NCI-H510A (cell line): ENCODE data around the gene SH3D19.
"Not testable (repeated sequence)": the region's sequence is repeated elsewhere in the genome, so short reads cannot be mapped to it uniquely, and the experiment has no call there.

Experiments used
- DNase-seq: peaks from one replicate; lab custom pipeline; 2025; lab: John Stamatoyannopoulos, UW

SH3D19 gene

DNA sequence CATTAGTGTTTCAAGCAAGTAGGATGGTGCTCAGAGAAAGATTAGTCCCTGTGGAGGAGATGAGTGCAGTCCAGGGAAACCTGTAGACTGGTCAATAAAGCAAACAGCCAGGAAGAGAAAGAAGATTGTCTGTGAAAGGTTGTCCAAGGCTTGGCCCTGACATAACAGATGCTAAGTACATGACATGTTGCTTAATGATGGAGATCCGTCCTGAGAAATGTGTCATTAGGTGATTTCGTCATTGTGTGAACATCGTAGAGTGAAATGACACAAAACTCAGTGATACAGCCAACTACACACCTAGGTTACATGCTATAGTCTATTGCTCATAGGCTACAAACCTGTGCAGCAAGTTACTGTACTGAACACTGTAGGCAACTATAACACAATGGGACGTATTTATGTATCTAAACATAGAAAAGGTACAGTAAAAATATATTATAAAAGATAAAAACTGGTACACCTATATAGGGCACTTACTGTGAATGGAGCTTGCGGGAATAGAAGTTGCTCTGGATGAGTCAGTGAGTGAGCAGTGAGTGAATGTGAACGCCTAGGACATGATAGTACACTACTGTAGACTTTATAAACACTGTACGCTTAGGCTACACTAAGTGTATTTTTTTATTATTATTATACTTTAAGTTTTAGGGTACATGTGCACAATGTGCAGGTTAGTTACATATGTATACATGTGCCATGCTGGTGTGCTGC, 57.4 kb downstream of the SH3D19 start:
- no peak for DNase-seq

DNA sequence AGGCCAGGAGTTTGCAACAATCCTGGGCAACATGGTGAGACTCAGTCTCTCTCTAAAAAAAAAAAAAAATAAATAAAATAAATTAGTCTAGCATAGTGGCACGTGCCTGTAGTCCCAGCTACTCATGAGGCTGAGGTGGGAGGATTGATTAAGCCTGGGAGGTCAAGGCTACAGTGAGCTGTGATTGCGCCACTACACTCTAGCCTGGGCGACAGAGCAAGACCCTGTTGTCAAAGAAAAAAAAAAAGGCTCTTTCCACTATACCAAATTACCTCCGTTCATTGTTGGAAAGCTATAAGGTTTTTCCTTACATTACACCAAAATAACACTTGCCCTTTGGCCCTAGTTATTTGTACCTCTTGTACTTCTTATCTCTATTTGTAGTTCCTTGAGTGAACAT, 58.3 kb downstream of the SH3D19 start:
- no peak for DNase-seq

DNA sequence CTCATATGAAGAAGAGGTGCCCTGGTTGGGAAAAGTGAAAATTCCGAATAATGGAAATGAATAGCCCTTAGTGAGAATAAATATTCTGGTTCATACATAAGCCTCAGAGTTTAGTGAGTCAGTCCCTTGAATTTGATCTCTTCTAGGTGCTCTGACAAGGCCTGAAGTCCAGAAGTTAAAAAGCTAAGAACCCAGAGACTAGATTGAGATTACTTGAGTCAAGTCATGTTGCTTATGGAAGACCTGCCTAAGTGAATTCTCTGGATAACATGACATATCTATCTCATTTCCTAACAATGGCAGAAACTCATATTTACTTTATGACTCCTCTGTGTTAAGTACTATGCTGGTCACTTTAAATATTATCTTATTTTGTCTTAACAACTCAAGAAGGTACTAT, 58.9 kb downstream of the SH3D19 start:
- no peak for DNase-seq

DNA sequence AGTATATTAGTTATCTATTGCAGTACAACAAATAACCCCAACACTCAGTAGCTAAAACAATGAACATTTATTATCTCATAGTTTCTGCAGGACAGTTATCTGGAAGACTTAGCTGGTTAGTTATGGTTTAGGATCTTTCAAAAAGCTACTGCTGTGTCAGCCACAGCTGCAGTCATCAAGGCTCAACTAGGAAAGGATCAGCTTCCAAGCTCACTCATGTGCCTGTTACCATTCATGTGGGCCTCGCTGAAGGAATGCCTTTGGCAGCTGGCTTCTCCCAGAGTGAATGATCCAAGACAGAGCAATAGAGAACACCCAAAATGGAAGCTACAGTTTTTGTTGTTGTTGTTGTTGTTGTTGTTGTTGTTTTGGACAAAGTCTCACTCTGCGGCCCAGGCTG, 62.0 kb downstream of the SH3D19 start:
- DNase-seq, result no peak

DNA sequence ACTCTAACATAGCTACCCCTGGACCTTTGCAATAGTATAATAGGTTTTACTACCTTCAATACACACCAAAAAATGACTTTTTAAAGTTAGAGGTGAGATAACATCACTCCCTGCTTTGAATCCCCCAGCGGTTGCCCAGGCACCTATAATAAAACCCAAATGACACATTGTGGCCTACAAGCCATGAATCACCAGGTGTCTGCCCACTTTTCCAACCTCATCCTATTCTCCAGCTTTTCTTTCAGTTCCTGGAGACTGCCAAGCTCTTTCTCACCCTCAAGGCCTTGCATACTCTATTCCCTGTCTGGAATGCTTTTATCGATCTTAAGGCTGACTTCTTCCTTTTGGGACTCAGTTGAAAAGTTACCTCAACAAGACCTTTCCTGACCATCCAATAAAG, 64.9 kb downstream of the SH3D19 start:
- DNase-seq, result no peak

DNA sequence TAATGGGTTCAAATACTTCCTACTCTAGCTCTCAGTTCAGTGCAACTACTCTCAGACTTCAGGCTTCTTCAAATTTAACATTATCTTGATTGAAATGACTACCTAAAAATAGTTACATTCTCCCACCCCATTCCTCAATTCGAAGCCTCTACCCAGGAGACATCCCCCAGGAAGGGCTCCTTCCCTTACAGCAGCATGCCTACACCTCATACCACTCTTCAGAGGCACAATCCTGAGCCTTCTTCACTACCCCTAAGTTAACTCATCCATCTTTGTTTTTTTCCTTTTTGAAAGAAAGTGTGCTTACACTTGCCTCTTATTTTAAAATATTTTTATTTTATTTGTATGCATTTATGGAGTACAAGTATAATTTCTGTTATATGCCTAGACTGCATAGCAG, 65.7 kb downstream of the SH3D19 start:
- DNase-seq, result no peak

DNA sequence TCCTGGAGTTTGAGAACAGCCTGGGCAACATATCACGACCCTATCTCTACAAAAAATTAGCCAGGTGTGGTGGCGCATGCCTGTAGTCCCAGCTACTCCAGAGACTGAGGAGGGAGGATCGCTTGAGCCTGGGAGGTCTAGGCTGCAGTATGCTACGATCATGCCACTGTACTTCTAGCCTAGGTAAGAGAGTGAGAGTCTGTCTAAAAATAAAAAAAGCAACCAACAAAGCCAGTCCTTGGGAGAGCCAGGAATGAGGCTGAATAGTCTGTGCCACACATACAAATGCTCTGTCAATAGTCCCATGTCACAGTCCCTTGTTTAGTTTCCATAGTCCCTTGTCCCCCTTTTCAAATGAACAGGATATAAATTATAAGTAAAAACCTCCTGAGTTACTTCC, 67.7 kb downstream of the SH3D19 start:
- no peak for DNase-seq

DNA sequence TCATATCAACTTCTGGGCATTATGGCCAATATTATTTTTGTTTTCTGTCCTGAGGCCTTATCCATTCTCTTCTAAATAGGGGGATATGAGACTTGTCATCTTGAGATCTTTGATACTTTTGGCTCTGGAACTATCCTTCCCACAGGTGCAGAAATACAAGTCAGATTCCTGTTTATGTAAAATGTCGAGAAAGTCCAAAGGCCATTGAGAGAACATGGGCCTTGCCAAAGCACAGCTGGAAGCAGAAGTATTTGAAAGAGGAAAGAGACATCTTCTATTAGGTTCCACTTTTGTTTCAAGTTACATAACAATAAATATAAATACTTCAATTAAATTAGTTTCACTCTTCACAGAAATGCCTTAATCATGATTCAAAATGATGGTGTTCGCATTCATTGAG, 69.3 kb downstream of the SH3D19 start:
- no peak for DNase-seq

DNA sequence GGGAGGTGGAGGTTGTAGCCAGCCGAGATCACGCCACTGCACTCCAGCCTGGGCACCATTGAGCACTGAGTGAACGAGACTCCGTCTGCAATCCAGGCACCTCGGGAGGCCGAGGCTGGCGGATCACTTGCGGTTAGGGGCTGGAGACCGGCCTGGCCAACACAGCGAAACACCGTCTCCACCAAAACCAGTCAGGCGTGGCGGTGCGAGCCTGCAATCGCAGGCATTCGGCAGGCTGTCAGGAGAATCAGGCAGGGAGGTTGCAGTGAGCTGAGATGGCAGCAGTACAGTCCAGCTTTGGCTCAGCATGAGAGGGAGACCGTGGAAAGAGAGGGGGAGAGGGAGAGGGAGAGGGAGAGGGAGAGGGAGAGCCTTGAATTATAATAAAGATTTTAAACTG, 69.7 kb downstream of the SH3D19 start:
- DNase-seq, result not testable (repeated sequence)

DNA sequence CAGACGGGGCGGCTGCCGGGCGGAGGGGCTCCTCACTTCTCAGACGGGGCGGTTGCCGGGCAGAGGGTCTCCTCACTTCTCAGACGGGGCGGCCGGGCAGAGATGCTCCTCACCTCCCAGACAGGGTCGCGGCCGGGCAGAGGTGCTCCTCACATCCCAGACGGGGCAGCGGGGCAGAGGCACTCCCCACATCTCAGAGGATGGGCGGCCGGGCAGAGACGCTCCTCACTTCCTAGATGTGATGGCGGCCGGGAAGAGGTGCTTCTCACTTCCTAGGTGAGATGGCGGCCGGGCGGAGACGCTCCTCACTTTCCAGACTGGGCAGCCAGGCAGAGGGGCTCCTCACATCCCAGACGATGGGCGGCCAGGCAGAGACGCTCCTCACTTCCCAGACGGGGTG, 70.2 kb downstream of the SH3D19 start:
- not testable (repeated sequence) for DNase-seq

DNA sequence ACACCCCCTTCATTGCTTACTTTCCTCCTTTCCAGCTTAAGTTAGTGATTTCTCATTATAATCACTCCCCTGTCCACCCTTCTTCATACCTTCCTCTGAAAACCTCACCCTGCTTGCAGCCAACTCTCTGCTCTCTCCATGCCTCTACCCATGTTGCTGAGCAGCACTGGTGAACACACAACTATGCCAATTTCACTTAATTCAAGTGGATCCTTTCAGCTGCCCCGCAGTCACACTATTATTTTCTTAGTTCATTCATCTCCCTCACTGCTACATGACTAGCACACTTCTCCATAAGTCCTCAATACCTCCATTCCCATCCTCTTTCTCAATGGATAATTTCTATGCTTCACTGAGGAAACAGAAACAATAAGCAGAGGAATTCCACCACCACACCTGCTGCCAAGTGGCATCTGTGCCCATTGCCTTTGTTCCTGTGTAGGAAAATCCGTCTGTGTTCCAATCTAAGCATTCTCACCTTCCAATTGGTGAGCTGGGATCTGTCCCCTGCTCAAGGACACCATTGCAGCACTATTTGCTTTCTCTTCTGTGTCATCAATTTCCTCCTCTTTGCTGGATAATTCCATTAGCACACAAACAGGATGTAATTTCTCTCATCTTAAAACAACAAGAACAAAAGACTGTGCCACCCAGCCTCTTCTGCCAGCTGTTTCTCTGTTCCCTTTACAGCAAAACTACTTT, 73.7 kb downstream of the SH3D19 start:
- DNase-seq, result no peak

DNA sequence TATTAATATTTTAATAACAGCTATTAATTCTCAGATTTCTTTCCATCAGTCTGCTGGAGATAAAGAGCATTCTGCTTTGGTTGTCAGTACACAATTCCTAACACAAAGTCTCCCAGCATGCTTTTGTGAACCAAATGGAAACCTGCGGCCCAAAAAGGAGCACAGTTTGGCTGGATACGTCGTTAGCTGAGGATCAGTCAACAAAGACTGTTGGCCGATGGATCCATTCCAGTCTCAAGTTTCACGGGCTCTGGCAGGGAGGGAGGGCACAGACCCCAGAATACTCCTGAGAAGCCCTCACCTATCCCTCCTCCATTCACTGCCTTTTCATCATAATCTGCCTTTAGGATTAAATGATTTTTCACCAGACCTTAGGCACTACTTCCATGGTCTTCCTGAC, 74.7 kb downstream of the SH3D19 start:
- no peak for DNase-seq

DNA sequence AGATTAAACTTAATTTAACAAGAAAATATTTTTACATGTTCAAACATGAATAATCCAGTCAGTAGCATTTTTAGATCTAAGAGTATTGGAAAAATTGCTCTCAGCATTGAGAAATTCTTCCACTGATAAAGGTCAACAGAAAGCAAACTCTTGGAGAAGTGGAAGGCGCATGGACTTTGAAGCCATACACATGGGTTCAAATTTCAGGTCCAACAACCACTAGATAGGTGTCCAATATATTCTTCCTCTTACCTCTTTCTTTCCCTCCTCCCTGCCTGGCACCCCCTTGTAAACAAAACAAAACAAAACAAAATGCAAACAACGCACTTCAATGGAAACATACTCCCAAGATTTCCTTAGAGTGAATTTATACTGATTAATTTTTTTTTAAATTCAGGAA, 76.9 kb downstream of the SH3D19 start:
- DNase-seq, result no peak

DNA sequence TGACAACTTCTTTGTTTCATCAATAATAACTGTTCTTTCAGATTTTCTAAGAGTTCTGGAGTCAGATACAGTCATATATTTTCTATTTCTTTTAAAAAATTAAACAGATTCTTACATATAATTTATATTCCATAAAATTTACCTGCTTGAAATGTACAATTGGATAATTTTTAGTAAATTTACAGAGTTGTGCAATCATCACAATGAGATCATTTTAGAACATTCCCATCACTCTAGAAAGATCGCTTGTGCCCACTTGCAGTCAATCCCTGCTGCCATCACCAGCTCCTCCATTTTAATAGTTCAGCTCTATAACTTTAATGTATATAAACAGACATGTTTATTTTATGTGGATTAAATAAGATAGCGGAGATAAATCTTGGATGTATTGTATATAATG, 78.0 kb downstream of the SH3D19 start:
- no peak for DNase-seq

DNA sequence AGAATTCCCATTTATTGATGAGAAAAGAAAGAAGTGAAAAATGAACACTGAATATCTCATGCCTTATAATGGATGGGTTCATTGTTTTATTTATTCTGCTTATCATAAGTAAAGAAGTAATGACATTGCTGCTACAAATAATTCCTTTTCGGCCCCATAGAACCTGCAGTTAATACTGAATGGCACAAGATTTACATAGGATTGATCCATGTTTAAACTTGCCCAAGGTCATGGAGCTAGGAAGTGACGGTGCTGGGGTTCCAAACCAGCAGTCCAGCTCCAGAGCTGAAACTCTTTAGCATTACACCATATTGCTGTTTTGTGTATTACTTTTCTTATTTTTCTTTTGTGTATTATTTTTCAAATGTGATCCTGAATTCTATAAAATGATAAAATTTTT, 78.7 kb downstream of the SH3D19 start:
- DNase-seq, result no peak

DNA sequence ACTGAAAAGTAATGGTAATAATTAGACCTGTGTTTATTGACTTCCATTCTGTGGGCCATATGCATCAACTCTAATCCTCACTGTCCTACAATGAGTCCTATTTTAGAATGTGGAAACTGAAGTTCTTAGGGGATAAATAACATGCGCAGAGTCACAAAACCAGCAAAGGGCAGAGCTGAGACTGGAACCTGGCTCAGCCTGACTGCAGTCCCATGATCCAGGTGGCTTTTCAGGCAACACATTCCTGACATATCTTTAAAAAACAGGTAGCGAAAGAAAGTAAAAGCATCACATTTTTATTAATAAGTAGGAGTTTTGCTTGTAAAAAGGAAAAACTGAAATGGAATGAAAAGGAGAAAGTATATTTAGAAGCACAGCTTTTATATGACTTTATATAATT, 83.1 kb downstream of the SH3D19 start:
- no peak for DNase-seq

DNA sequence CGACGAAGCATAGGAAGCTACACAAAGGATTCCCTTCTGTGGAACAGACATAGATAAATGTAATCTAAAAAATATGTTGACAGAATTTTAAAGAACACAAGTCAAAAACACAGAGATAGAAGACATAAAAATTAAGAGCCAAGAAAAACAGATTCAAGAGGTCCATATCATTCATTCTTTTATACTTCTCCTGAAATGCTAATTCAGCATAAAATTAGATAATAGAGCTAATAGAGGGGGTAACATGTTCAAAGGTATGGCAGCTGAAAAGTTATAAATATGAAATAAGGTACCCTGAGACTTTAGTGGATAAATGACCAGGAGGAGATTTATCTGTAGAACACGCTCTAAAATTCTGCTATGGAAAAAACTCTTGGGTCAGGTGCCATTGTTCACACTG, 85.8 kb downstream of the SH3D19 start:
- no peak for DNase-seq

DNA sequence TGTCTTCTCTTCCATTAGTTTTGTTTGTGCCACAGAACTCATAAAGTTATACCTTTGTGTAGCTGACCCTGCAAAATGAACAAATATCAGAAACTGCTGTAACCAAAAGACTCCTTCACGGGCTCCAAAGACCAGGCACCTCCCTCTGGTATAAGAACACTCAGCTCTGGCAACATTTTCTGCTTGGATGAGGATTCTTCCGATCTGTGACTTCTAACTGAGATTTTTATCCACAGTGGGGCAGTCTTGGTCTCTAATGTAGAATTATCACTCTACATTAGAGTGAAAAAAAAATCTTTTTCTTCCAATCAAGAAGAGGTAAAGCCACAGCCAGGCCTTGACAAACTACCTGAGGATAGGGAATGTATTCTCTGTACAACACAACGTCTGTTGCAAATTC, 86.9 kb downstream of the SH3D19 start:
- no peak for DNase-seq

DNA sequence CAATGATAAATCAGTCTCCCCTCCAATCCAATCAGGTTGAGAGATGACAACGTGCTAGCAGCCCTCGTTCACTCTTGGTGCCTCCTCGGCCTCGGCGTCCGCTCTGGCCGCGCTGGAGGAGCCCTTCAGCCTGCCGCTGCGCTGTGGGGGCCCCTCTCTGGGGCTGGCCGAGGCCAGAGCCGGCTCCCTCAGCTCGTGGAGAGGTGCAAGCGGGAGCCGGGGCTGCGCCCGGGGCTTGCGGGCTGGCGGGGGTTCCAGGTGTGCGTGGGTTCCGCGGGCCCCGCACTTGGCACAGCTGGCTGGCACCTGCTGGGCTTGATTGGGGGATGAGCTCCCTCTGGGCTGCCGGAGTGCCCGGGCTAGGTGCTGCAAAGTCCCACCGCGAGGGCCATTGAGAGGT, 89.4 kb downstream of the SH3D19 start:
- no peak for DNase-seq

DNA sequence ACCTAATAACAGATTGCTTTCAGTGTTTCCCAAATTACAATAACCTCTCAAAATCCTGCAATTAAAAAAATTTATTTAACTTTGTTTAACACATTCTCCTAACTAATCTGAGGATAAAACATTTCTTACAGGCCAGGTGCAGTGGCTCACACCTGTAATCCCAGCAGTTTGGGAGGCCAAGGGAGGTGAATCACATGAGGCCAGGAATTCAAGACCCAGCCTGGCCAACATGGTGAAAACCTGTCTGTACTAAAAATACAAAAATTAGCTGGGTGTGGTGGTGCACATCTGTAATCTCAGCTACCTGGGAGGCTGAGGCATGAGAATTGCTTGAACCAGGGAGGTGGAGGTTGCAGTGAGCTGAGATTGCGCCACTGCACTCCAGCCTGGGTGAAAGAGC, 90.0 kb downstream of the SH3D19 start:
- not testable (repeated sequence) for DNase-seq

DNA sequence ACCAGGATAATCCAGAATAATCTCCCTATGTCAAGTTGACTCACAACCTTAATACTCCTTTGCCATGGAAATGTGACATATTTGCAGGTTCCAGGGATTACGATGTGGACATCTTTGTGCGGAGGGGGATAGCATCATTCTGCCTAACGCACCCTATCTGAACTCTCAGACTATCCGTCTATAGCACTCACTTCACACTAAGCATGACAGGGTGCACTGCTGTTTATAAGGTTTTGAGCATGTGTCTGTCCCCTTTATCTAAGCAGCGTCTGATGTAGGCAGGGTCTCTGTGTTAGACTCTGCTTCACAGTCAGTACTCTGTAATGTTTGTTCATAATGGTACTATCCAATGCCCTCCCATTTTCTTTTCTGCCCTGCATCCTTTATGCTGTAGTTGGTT, 91.8 kb downstream of the SH3D19 start:
- no peak for DNase-seq

DNA sequence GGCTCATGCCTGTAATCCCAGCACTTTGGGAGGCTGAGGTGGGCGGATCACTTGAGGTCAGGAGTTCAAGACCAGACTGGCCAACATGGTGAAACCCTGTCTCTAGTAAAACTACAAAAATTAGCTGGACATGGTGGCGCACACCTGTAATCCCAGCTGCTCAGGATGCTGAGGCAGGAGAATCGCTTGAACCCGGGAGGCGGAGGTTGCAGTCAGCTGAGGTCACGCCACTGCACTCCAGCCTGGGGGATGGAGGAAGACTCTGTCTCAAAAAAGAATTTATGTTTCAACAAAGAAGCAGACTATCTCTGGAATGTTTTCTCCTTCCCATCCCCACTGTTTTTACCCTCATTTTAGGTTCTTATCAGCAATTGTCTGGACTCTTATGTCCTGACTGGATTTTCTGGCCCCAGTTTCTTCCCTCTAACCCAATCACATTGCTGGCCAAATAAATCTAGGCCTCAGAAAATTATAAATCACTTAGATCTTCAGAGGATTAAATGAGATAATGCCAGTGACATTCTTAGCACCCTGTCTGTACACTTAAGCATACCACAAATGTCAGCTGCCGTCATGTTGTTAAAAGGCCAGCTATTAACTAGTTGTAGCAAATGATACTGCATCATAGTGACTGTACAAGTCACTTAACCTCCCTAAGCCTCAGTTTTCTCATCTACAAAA, 93.3 kb downstream of the SH3D19 start:
- no peak for DNase-seq
